Keratinocyte (primary cell): ENCODE data around the gene TMEM135. TPM values are rescaled to one million over a fixed set of nuclear protein-coding genes. Genes with fewer than 3 reads are reported as not detected.

Experiments used
- DNase-seq: peaks from one replicate; pipeline ENCODE4 v3.0.0-alpha.2; 2011; ENCODE audit warnings: low read depth, missing footprints, low spot score
- FAIRE-seq: peaks from 2 replicates; lab custom pipeline; 2011; peaks lifted over from hg19 to GRCh38; lab: Jason Lieb, UNC
- H2AFZ ChIP-seq: 2 replicates; pipeline ENCODE4 v1.6.0; 2012; ENCODE audit warnings: low read length, control low read depth, inconsistent platforms; ENCODE audit not compliant: control insufficient read depth
- H3K27ac ChIP-seq: 2 replicates; pipeline ENCODE4 v1.5.1; 2011; ENCODE audit warnings: low read length; ENCODE audit not compliant: control insufficient read depth, insufficient read depth
- H3K27me3 ChIP-seq: 3 replicates; pipeline ENCODE4 v1.6.0; 2011; ENCODE audit warnings: low read length; ENCODE audit not compliant: control insufficient read depth, insufficient read depth; ENCODE audit errors: extremely low read depth
- H3K36me3 ChIP-seq, 2 experiments: 2 replicates in 1 of 2; 3 replicates in 1 of 2; pipeline ENCODE4 v1.5.1; 2011; ENCODE audit warnings: low read length in 2 of 2, mild to moderate bottlenecking in 1 of 2; ENCODE audit not compliant: control insufficient read depth in 2 of 2, insufficient read depth in 2 of 2; ENCODE audit errors: extremely low read depth in 1 of 2
- H3K4me1 ChIP-seq: 3 replicates; pipeline ENCODE4 v1.5.1; 2011; ENCODE audit warnings: low read length; ENCODE audit not compliant: control insufficient read depth, insufficient read depth; ENCODE audit errors: extremely low read depth
- H3K4me2 ChIP-seq: 3 replicates; pipeline ENCODE4 v1.6.0; 2011; ENCODE audit warnings: low read depth, low read length; ENCODE audit not compliant: control insufficient read depth, insufficient read depth; ENCODE audit errors: extremely low read depth
- H3K4me3 ChIP-seq, 3 experiments: fragments of 200-600 bp in 1 of 3; sonication (generic) in 1 of 3; 2 replicates in 2 of 3; 3 replicates in 1 of 3; pipeline ENCODE4 v1.5.1; 2011 to 2016; ENCODE audit warnings: low read length in 3 of 3, mild to moderate bottlenecking in 3 of 3, control low read depth in 2 of 3, inconsistent platforms in 1 of 3, low read depth in 1 of 3, mixed read lengths in 1 of 3, mixed run types in 1 of 3, moderate library complexity in 1 of 3; ENCODE audit not compliant: control insufficient read depth in 2 of 3, insufficient read depth in 2 of 3; ENCODE audit errors: extremely low read depth in 1 of 3
- H3K79me2 ChIP-seq: 2 replicates; pipeline ENCODE4 v1.6.0; 2012; ENCODE audit warnings: low read length; ENCODE audit not compliant: control insufficient read depth, insufficient read depth
- H3K9ac ChIP-seq: 3 replicates; pipeline ENCODE4 v1.6.0; 2011; ENCODE audit warnings: low read length; ENCODE audit not compliant: control insufficient read depth, insufficient read depth; ENCODE audit errors: extremely low read depth
- H3K9me1 ChIP-seq: 3 replicates; pipeline ENCODE4 v1.6.0; 2011; ENCODE audit warnings: low read length; ENCODE audit not compliant: control insufficient read depth, insufficient read depth; ENCODE audit errors: extremely low read depth
- H3K9me3 ChIP-seq: 2 replicates; pipeline ENCODE4 v1.5.1; 2012; ENCODE audit warnings: low read depth, low read length; ENCODE audit not compliant: control insufficient read depth
- H4K20me1 ChIP-seq: 3 replicates; pipeline ENCODE4 v1.6.0; 2011; ENCODE audit warnings: low read length; ENCODE audit not compliant: control insufficient read depth, insufficient read depth; ENCODE audit errors: extremely low read depth
- EZH2 ChIP-seq: IDR thresholded peaks from one replicate; pipeline ENCODE4 v1.6.1; 2012; ENCODE audit warnings: inconsistent platforms, mild to moderate bottlenecking, low read length, moderate library complexity
- dilution Hi-C: fragments of 300-500 bp; cut with MboI; formaldehyde crosslinking; loops from one replicate; pipeline ENCODE4 v1.7.0; 2020; ENCODE audit warnings: low sequenced_read_pairs; ENCODE audit not compliant: extremely low pct_ligation_motif_present
- polyA plus RNA-seq, 5 experiments: library from polyadenylated mRNA; depleted of rRNA in 3 of 5; stranded (reverse) in 3 of 5; stranded (forward) in 1 of 5; unstranded in 1 of 5; fragments of >200 nt; gene quantifications; 1 replicate in 1 of 5; 2 replicates in 3 of 5; 3 replicates in 1 of 5; pipeline versions ENCODE4 v1.2.1 to v1.2.3, GENCODE V29; 2011 to 2012; ENCODE audit warnings: missing spikeins in 2 of 5, low read depth in 1 of 5, low replicate concordance in 1 of 5
- TF ChIP-seq, protein P1 (sequence below), 3 experiments: IDR thresholded peaks in 1 of 3; conservative IDR thresholded peaks in 1 of 3; optimal IDR thresholded peaks in 1 of 3; 2 replicates in 2 of 3; 3 replicates in 1 of 3; pipeline versions ENCODE3 to v1.5.1; 2011; ENCODE audit warnings: low read length in 3 of 3, mild to moderate bottlenecking in 3 of 3, moderate library complexity in 2 of 3, control low read depth in 1 of 3, inconsistent platforms in 1 of 3; ENCODE audit not compliant: insufficient read depth in 2 of 3; ENCODE audit errors: extremely low read depth in 1 of 3

Gene TMEM135
- polyA plus RNA-seq, 1 donor (not counting 4 experiments of a cell fraction or from before 2014, with no cell fraction given) = 15.0 TPM

DNA sequence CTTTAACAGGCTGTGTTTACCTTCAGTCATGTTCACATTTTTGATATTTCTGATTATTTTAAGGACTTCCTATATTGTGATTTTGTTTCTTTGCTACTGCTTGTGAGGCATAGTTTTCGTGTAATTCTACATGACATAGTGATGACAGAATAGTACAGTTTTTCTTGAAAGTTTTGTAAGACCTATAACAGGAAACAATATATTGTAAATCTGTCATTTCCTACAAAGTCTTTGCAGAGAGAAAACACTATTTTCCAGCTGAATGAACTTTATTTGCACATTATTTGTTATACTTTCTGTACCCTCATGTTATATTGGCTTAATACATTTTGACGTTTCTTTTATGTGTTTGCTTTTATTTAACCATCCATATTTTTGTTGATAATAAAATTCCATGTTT lies 191.1 kb downstream of the TMEM135 start:
- no peak for DNase-seq
- TF ChIP-seq EZH2 = no peak
- TF ChIP-seq, protein P1, sequence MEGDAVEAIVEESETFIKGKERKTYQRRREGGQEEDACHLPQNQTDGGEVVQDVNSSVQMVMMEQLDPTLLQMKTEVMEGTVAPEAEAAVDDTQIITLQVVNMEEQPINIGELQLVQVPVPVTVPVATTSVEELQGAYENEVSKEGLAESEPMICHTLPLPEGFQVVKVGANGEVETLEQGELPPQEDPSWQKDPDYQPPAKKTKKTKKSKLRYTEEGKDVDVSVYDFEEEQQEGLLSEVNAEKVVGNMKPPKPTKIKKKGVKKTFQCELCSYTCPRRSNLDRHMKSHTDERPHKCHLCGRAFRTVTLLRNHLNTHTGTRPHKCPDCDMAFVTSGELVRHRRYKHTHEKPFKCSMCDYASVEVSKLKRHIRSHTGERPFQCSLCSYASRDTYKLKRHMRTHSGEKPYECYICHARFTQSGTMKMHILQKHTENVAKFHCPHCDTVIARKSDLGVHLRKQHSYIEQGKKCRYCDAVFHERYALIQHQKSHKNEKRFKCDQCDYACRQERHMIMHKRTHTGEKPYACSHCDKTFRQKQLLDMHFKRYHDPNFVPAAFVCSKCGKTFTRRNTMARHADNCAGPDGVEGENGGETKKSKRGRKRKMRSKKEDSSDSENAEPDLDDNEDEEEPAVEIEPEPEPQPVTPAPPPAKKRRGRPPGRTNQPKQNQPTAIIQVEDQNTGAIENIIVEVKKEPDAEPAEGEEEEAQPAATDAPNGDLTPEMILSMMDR (optimal IDR thresholded peaks at IDR 0.05 in 1 of 3, IDR thresholded peaks at IDR 0.05 in 1 of 3, conservative IDR thresholded peaks at IDR 0.05 in 1 of 3; ENCODE audit: extremely low read depth in 1 of 3, insufficient read depth in 2 of 3, low read length in 3 of 3) = no peak
- Histone ChIP-seq H2AFZ (no peak overlapping the region), H4K20me1 (no peaks in the 10 kb centered on the region), H3K4me2 (no peak overlapping the region), H3K4me3 (no peak overlapping the region), H3K9me1 (no peaks in the 10 kb centered on the region), H3K36me3 (no peaks in the 10 kb centered on the region), H3K79me2 (no peaks in the 10 kb centered on the region), H3K9ac (no peak overlapping the region), H3K9me3 (no peaks in the 10 kb centered on the region), H3K27ac (no peak overlapping the region), H3K4me1 (no peaks in the 10 kb centered on the region), H3K27me3 (no peaks in the 10 kb centered on the region)
- no peak for FAIRE-seq
- dilution Hi-C loops = no loop called here

DNA sequence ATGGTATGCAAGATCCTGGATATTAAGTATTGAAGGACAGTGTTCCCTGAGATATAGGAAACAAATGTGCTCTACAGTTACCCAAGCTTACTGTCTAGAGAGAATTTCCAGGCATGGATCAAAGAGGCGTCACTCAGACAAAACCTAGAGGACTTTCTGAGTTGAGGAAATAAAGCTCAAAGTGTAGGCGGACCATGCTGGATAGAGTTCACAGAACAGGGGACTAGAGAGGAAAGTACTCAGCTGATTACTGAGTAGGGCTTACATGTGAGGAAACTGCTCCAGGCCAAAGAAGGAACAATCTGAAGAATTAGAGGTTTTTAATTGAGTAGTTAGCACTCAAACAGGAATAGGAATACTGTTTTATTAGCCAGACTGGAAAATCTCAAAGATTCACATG lies 193.3 kb downstream of the TMEM135 start:
- Histone ChIP-seq H3K79me2 (no peaks in the 10 kb centered on the region), H3K9me1 (no peaks in the 10 kb centered on the region), H3K36me3 (no peaks in the 10 kb centered on the region), H4K20me1 (no peaks in the 10 kb centered on the region), H3K27me3 (no peaks in the 10 kb centered on the region), H3K9me3 (no peaks in the 10 kb centered on the region), H3K4me3 (no peak overlapping the region), H3K9ac (no peak overlapping the region), H2AFZ (no peak overlapping the region), H3K27ac (no peak overlapping the region), H3K4me2 (no peak overlapping the region), H3K4me1 (no peaks in the 10 kb centered on the region)
- dilution Hi-C loops = no loop called here
- no peak for DNase-seq
- no peak for FAIRE-seq
- TF ChIP-seq, protein P1 (optimal IDR thresholded peaks at IDR 0.05 in 1 of 3, IDR thresholded peaks at IDR 0.05 in 1 of 3, conservative IDR thresholded peaks at IDR 0.05 in 1 of 3; ENCODE audit: extremely low read depth in 1 of 3, insufficient read depth in 2 of 3, low read length in 3 of 3) = no peak
- TF ChIP-seq EZH2 = no peak
